Liver (tissue), 9 donors: ENCODE results near the gene FOXO1. TPM values are rescaled to one million over a fixed set of nuclear protein-coding genes. Genes with fewer than 3 reads are reported as not detected.

Source experiments
- DNase-seq: peaks from one replicate; pipeline ENCODE4 v3.0.0-alpha.2; 2017; ENCODE audit warnings: low spot score
- H3K27ac ChIP-seq, 2 donors: one replicate each; pipeline ENCODE4 v1.7.0; 2013; ENCODE audit warnings: inconsistent platforms in 2 of 2, low read length in 2 of 2, control low read depth in 1 of 2, low read depth in 1 of 2, mild to moderate bottlenecking in 1 of 2
- H3K27me3 ChIP-seq, 4 donors: one replicate each; pipeline versions ENCODE4 v1.6.1 to v1.7.0; 2013; ENCODE audit warnings: low read length in 3 of 4, inconsistent platforms in 1 of 4, mild to moderate bottlenecking in 1 of 4, moderate library complexity in 1 of 4; ENCODE audit not compliant: control insufficient read depth in 4 of 4, insufficient read depth in 4 of 4
- H3K36me3 ChIP-seq, 4 donors: one replicate each; pipeline versions ENCODE4 v1.6.1 to v1.7.0; 2013; ENCODE audit warnings: low read length in 3 of 4, mild to moderate bottlenecking in 3 of 4, low read depth in 1 of 4, moderate library complexity in 1 of 4; ENCODE audit not compliant: control insufficient read depth in 4 of 4, insufficient read depth in 3 of 4
- H3K4me1 ChIP-seq, 4 donors: one replicate each; pipeline versions ENCODE4 v1.6.1 to v1.7.0; 2013; ENCODE audit warnings: low read length in 3 of 4, mild to moderate bottlenecking in 3 of 4, moderate library complexity in 1 of 4; ENCODE audit not compliant: control insufficient read depth in 4 of 4, insufficient read depth in 4 of 4
- H3K4me3 ChIP-seq, 3 donors: one replicate each; pipeline versions ENCODE4 v1.6.1 to v1.7.0; 2013; ENCODE audit warnings: low read length in 3 of 3, control low read depth in 1 of 3, low read depth in 1 of 3, mild to moderate bottlenecking in 1 of 3
- H3K9ac ChIP-seq, 2 donors: one replicate each; pipeline ENCODE4 v1.7.0; 2013; ENCODE audit warnings: low read length in 2 of 2, mild to moderate bottlenecking in 2 of 2, moderate library complexity in 2 of 2, control low read depth in 1 of 2, low read depth in 1 of 2
- H3K9me3 ChIP-seq, 4 donors: one replicate each; pipeline versions ENCODE4 v1.6.1 to v1.7.0; 2013; ENCODE audit warnings: low read length in 3 of 4; ENCODE audit not compliant: control insufficient read depth in 4 of 4
- ATF3 ChIP-seq: IDR thresholded peaks from 2 replicates; pipeline ENCODE4 v1.6.1; 2016; ENCODE audit warnings: antibody characterized with exemption
- FOXA1 ChIP-seq: IDR thresholded peaks from 2 replicates; pipeline ENCODE4 v1.6.1; 2016; ENCODE audit warnings: antibody characterized with exemption
- GABPA ChIP-seq, 2 donors: IDR thresholded peaks in 1 of 2; conservative IDR thresholded peaks in 1 of 2; 2 replicates each; pipeline ENCODE4 v1.6.1; 2016; ENCODE audit warnings: antibody characterized with exemption in 2 of 2, mild to moderate bottlenecking in 1 of 2, moderate library complexity in 1 of 2
- HNF4A ChIP-seq, 2 donors: conservative IDR thresholded peaks; 2 replicates each; pipeline ENCODE4 v1.6.1; 2016; ENCODE audit warnings: antibody characterized with exemption in 2 of 2, mild to moderate bottlenecking in 2 of 2
- HNF4G ChIP-seq: IDR thresholded peaks from 2 replicates; pipeline ENCODE4 v1.6.1; 2016; ENCODE audit warnings: antibody characterized with exemption
- JUND ChIP-seq, 2 donors: IDR thresholded peaks; 2 replicates each; pipeline ENCODE4 v1.6.1; 2016; ENCODE audit warnings: antibody characterized with exemption in 2 of 2
- REST ChIP-seq: IDR thresholded peaks from 2 replicates; pipeline ENCODE4 v1.6.1; 2016; ENCODE audit warnings: antibody characterized with exemption, mild to moderate bottlenecking
- RXRA ChIP-seq, 2 donors: IDR thresholded peaks; 2 replicates each; pipeline ENCODE4 v1.6.1; 2017 to 2018; ENCODE audit warnings: antibody characterized with exemption in 2 of 2, mild to moderate bottlenecking in 1 of 2
- SP1 ChIP-seq: IDR thresholded peaks from 2 replicates; pipeline ENCODE4 v1.6.1; 2018; ENCODE audit warnings: antibody characterized with exemption, mild to moderate bottlenecking
- YY1 ChIP-seq: IDR thresholded peaks from 2 replicates; pipeline ENCODE4 v1.6.1; 2016; ENCODE audit warnings: antibody characterized with exemption, mild to moderate bottlenecking
- WGBS: extraction: QIAGEN DNeasy Blood & Tissue Kit; methylation state at CpG from one replicate; pipeline ENCODE4 v1.1.7; 2013; 5-methylcytosine and 5-hydroxymethylcytosine counted together
- polyA plus RNA-seq, 2 donors: library from polyadenylated mRNA; stranded (reverse) in 1 of 2; unstranded in 1 of 2; fragments of 200-250 nt in 1 of 2; fragments of >200 nt in 1 of 2; fragmentation: Nextera tagmentation in 1 of 2; extraction: Ambion mirVana in 1 of 2; gene quantifications; one replicate each; pipeline versions ENCODE4 v1.2.1 to v1.2.3, GENCODE V29; 2013 to 2015
- total RNA-seq, 2 donors: library from RNA; depleted of rRNA; stranded (reverse); fragments of >200 nt; gene quantifications; one replicate each; pipeline ENCODE4 v1.2.3, GENCODE V29; 2014
- TF ChIP-seq, protein P1 (sequence below): IDR thresholded peaks from 2 replicates; pipeline ENCODE4 v1.6.1; 2016; ENCODE audit warnings: antibody characterized with exemption
- TF ChIP-seq, protein P2 (sequence below): fragments of 150-350 bp; IDR thresholded peaks from 2 replicates; pipeline ENCODE4 v1.5.1; 2017; ENCODE audit warnings: improper control_type of control experiment, low read depth, low read length; ENCODE audit not compliant: missing input control
- TF ChIP-seq, protein P3 (sequence below): IDR thresholded peaks from 2 replicates; pipeline ENCODE4 v1.6.1; 2016; ENCODE audit warnings: antibody characterized with exemption
- donor health status: healthy.
- donor health status: healthy.
- donor health status: healthy.
- donor health status: healthy.
- donor health status: healthy.

FOXO1 gene
- total and polyA plus RNA-seq, 4 donors: 5.4 to 23.6 (median 8.6) TPM

DNA sequence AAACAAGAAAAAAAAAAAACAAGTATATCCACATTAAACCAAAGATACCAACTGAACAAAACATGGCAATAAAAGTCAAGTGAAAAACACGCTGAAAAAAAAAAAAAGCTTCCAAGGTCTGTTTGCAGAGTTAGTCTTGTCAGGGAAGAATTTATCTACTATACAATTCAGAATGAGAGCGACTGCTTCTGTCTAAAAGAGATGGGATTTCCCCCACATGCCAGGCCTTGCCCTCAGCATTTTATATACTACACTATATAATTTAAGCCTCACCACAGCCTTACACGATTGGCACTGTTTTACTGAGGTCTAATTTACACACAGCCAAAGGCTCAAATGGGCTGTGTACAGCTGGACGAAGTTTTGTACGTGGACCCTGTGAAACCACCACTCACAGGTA, 67.3 kb downstream of the FOXO1 start:
- Histone ChIP-seq H3K27me3 (no peaks in the 10 kb centered on the region), H3K9me3 (no peaks in the 10 kb centered on the region), H3K4me1 (peaks cover 6 to 17% (median 10%) of the 10 kb centered on the region in 4 donors), H3K36me3 (no peaks in the 10 kb centered on the region), H3K9ac (no peak overlapping the region), H3K4me3 (no peak overlapping the region), H3K27ac (no peak overlapping the region)
- DNase-seq: no peak
- 88% methylated on average over 5 of the region's 5 CpGs for WGBS
- TF ChIP-seq ATF3 (no peak), HNF4G (no peak), FOXA1 (no peak), YY1 (no peak), JUND (IDR thresholded peaks at IDR 0.05) (no peak), REST (no peak), HNF4A (conservative IDR thresholded peaks at IDR 0.05) (no peak), RXRA (IDR thresholded peaks at IDR 0.05) (no peak)
- TF ChIP-seq, protein P1, sequence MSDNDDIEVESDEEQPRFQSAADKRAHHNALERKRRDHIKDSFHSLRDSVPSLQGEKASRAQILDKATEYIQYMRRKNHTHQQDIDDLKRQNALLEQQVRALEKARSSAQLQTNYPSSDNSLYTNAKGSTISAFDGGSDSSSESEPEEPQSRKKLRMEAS: no peak
- TF ChIP-seq, protein P2, sequence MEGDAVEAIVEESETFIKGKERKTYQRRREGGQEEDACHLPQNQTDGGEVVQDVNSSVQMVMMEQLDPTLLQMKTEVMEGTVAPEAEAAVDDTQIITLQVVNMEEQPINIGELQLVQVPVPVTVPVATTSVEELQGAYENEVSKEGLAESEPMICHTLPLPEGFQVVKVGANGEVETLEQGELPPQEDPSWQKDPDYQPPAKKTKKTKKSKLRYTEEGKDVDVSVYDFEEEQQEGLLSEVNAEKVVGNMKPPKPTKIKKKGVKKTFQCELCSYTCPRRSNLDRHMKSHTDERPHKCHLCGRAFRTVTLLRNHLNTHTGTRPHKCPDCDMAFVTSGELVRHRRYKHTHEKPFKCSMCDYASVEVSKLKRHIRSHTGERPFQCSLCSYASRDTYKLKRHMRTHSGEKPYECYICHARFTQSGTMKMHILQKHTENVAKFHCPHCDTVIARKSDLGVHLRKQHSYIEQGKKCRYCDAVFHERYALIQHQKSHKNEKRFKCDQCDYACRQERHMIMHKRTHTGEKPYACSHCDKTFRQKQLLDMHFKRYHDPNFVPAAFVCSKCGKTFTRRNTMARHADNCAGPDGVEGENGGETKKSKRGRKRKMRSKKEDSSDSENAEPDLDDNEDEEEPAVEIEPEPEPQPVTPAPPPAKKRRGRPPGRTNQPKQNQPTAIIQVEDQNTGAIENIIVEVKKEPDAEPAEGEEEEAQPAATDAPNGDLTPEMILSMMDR: no peak
- TF ChIP-seq, protein P3, sequence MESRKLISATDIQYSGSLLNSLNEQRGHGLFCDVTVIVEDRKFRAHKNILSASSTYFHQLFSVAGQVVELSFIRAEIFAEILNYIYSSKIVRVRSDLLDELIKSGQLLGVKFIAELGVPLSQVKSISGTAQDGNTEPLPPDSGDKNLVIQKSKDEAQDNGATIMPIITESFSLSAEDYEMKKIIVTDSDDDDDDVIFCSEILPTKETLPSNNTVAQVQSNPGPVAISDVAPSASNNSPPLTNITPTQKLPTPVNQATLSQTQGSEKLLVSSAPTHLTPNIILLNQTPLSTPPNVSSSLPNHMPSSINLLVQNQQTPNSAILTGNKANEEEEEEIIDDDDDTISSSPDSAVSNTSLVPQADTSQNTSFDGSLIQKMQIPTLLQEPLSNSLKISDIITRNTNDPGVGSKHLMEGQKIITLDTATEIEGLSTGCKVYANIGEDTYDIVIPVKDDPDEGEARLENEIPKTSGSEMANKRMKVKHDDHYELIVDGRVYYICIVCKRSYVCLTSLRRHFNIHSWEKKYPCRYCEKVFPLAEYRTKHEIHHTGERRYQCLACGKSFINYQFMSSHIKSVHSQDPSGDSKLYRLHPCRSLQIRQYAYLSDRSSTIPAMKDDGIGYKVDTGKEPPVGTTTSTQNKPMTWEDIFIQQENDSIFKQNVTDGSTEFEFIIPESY: no peak

DNA sequence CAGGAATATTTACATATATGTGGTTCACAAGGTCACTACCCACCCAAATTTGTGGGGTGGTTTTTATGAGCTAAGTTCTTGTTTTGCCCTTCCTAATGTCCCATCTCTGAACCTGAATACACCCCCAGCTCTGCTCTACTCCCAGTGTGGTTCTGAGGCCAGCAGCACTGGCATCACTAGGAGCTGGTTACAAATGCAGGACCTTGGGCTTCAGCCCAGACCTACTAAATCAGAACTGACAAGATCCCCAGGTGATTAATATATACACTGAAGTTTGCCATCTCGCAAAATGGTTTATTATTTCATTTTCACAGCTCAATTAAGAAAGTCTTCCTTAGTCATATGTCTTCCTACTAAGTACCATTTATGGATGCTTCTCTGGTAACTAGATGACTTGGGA, 67.9 kb downstream of the FOXO1 start:
- Histone ChIP-seq H3K9ac (no peak overlapping the region), H3K27ac (no peak overlapping the region), H3K36me3 (no peaks in the 10 kb centered on the region), H3K4me1 (peaks cover 6 to 17% (median 10%) of the 10 kb centered on the region in 4 donors), H3K4me3 (no peak overlapping the region), H3K27me3 (no peaks in the 10 kb centered on the region), H3K9me3 (no peaks in the 10 kb centered on the region)
- WGBS: 94% methylated on average over 1 of the region's 1 CpG
- TF ChIP-seq, protein P3: no peak
- TF ChIP-seq RXRA (IDR thresholded peaks at IDR 0.05) (no peak), GABPA (IDR thresholded peaks at IDR 0.05 in 1 of 2, conservative IDR thresholded peaks at IDR 0.05 in 1 of 2) (no peak), SP1 (no peak)
- TF ChIP-seq, protein P2: no peak
- DNase-seq: no peak
